Measurements from ENCODE around the gene MTG2. TPM values are rescaled to one million over a fixed set of nuclear protein-coding genes. Genes with fewer than 3 reads are reported as not detected.

Gene MTG2
- total and polyA plus RNA-seq, 4 donors: 13.0 to 28.0 (median 24.4) TPM

GRCh38 chr20:62179162-62179504 is 3.7 kb upstream of the MTG2 start (continued):
- TF ChIP-seq REST (IDR thresholded peaks at IDR 0.05) (peak; percentile 16), ZBTB33 (IDR thresholded peaks at IDR 0.05) (no peak), GABPA (IDR thresholded peaks at IDR 0.05 in 1 of 2, conservative IDR thresholded peaks at IDR 0.05 in 1 of 2) (no peak), TAF1 (conservative IDR thresholded peaks at IDR 0.05) (peak; percentile 65), SP1 (IDR thresholded peaks at IDR 0.05) (no peak), NR2F2 (IDR thresholded peaks at IDR 0.05) (no peak)

- Histone ChIP-seq H3K36me3 (ENCODE audit: control insufficient read depth in 4 of 4, insufficient read depth in 3 of 4, low read depth in 1 of 4, low read length in 3 of 4) (peaks cover 0 to 4% (median 0%) of the 10 kb centered on the region in 4 donors), H3K27ac (ENCODE audit: low read depth in 1 of 2, low read length in 2 of 2) (peak overlapping the region; percentile 87 to 98), H3K4me3 (ENCODE audit: low read depth in 1 of 3, low read length in 3 of 3) (peak overlapping the region in 2 of 3 donors; percentile 83 to 91), H3K4me1 (ENCODE audit: control insufficient read depth in 4 of 4, insufficient read depth in 4 of 4, low read length in 3 of 4) (peaks cover 9 to 59% (median 34%) of the 10 kb centered on the region in 4 donors), H3K9ac (ENCODE audit: low read depth in 1 of 2, low read length in 2 of 2) (peak overlapping the region; percentile 71 to 88), H3K9me3 (ENCODE audit: control insufficient read depth in 4 of 4, low read length in 3 of 4) (no peaks in the 10 kb centered on the region), H3K27me3 (ENCODE audit: control insufficient read depth in 4 of 4, insufficient read depth in 4 of 4, low read length in 3 of 4) (no peaks in the 10 kb centered on the region)
- DNase-seq (ENCODE audit: low spot score): no peak
- TF ChIP-seq HNF4G (IDR thresholded peaks at IDR 0.05) (no peak), NR2F2 (IDR thresholded peaks at IDR 0.05) (no peak), SP1 (IDR thresholded peaks at IDR 0.05) (no peak), ZBTB33 (IDR thresholded peaks at IDR 0.05) (no peak), YY1 (IDR thresholded peaks at IDR 0.05) (no peak), TAF1 (conservative IDR thresholded peaks at IDR 0.05) (no peak), RXRA (IDR thresholded peaks at IDR 0.05) (no peak), RAD21 (IDR thresholded peaks at IDR 0.05) (no peak), FOXA2 (IDR thresholded peaks at IDR 0.05) (no peak), MAX (IDR thresholded peaks at IDR 0.05) (no peak), ATF3 (IDR thresholded peaks at IDR 0.05) (no peak), EGR1 (IDR thresholded peaks at IDR 0.05; ENCODE audit: low read depth in 2 of 2) (no peak), JUND (IDR thresholded peaks at IDR 0.05) (no peak), FOXA1 (IDR thresholded peaks at IDR 0.05) (no peak), REST (IDR thresholded peaks at IDR 0.05) (no peak), GABPA (IDR thresholded peaks at IDR 0.05 in 1 of 2, conservative IDR thresholded peaks at IDR 0.05 in 1 of 2) (no peak), CTCF (IDR thresholded peaks at IDR 0.05; ENCODE audit: low read depth, low read length, missing input control) (no peak)
- WGBS: 93% methylated on average over 2 of the region's 2 CpGs
Observed at GRCh38 chr20:62181808-62182207, 1.0 kb upstream of the MTG2 start.

Data from liver (tissue), 9 donors.